22Rv1 (cell line): ENCODE measurements around the gene TUB.

Experiments
- CTCF ChIP-seq: fragments of 450-650 bp; IDR thresholded peaks from 2 replicates; pipeline ENCODE4 v1.5.1; 2017; ENCODE audit warnings: mild to moderate bottlenecking
- ZFX ChIP-seq: fragments of 450-650 bp; IDR thresholded peaks from 2 replicates; pipeline ENCODE4 v1.6.1; 2017; ENCODE audit warnings: antibody characterized with exemption, borderline replicate concordance

GRCh38 chr11:8149726-8150125, 68.7 kb downstream of the TUB start:
- TF ChIP-seq CTCF (no peak), ZFX (no peak)
